ENCODE data around the gene GPR31.

- TF ChIP-seq CTCF (conservative IDR thresholded peaks at IDR 0.05; ENCODE audit: low read depth, low read length) = no peak
- TF ChIP-seq EZH2 (IDR thresholded peaks at IDR 0.05; ENCODE audit: low read length, unreplicated experiment) = no peak
- no peak for TF ChIP-seq EZH2phosphoT487 (IDR thresholded peaks at IDR 0.05; ENCODE audit: borderline replicate concordance, low read length)
Observed at GRCh38 chr6:167130712-167131684, 26.8 kb downstream of the GPR31 start.
